SK-N-SH (cell line): ENCODE measurements around the gene AGPAT3. TPM values are rescaled to one million over a fixed set of nuclear protein-coding genes. Genes with fewer than 3 reads are reported as not detected.

Experiments used
- CTCF ChIA-PET: fragments of 300-600, 350-600 bp; formaldehyde crosslinking; extraction: SDS; loops from one replicate; lab custom pipeline; 2021; lab: Yijun Ruan, JAX
- POLR2A ChIA-PET: fragments of 350-600 bp; sonication (Branson Sonifier 250); formaldehyde crosslinking; extraction: SDS; loops from one replicate; lab custom pipeline; 2020; ENCODE audit warnings: antibody characterized with exemption, inconsistent platforms; lab: Yijun Ruan, JAX
- DNase-seq: peaks from one replicate; pipeline ENCODE4 v3.0.0; 2012
- H2AFZ ChIP-seq: fragments of 200-600 bp; sonication (generic); 2 replicates; pipeline ENCODE4 v1.8.1; 2016; ENCODE audit warnings: antibody characterized with exemption, mild to moderate bottlenecking, low read depth
- H3F3A ChIP-seq: fragments of 200-600 bp; sonication (generic); replicated peaks from 2 replicates; pipeline ENCODE3; 2016; ENCODE audit warnings: antibody characterized with exemption, mild to moderate bottlenecking; ENCODE audit not compliant: insufficient read depth
- H3K27ac ChIP-seq, 2 experiments: fragments of 200-500 bp in 1 of 2; fragments of 200-600 bp in 1 of 2; sonication (Bioruptor generic) in 1 of 2; sonication (generic), shearing (Covaris generic) in 1 of 2; 2 replicates each; pipeline versions ENCODE4 v1.5.1 to v1.6.1; 2014 to 2016; ENCODE audit warnings: low read depth in 2 of 2, inconsistent platforms in 1 of 2, low read length in 1 of 2, mild to moderate bottlenecking in 1 of 2, mixed read lengths in 1 of 2
- H3K27me3 ChIP-seq: fragments of 200-600 bp; sonication (generic), shearing (Covaris generic); 2 replicates; pipeline ENCODE4 v1.6.1; 2016; ENCODE audit warnings: mixed run types; ENCODE audit not compliant: insufficient read depth
- H3K36me3 ChIP-seq, 2 experiments: fragments of 200-500 bp in 1 of 2; fragments of 200-600 bp in 1 of 2; sonication (Bioruptor generic) in 1 of 2; sonication (generic) in 1 of 2; replicated peaks in 1 of 2; 2 replicates each; pipeline versions ENCODE3 to v1.5.1; 2014 to 2016; ENCODE audit warnings: low read length in 1 of 2, mild to moderate bottlenecking in 1 of 2; ENCODE audit not compliant: insufficient read depth in 2 of 2, control insufficient read depth in 1 of 2
- H3K4me1 ChIP-seq, 2 experiments: fragments of 200-500 bp in 1 of 2; fragments of 200-600 bp in 1 of 2; sonication (Bioruptor generic) in 1 of 2; sonication (generic), shearing (Covaris generic) in 1 of 2; 2 replicates each; pipeline versions ENCODE4 v1.5.1 to v1.6.1; 2014 to 2016; ENCODE audit warnings: low read depth in 1 of 2, low read length in 1 of 2, mixed run types in 1 of 2; ENCODE audit not compliant: insufficient read depth in 2 of 2, control insufficient read depth in 1 of 2
- H3K4me2 ChIP-seq: fragments of 200-600 bp; sonication (generic), shearing (Covaris generic); 2 replicates; pipeline ENCODE4 v1.6.1; 2017; ENCODE audit warnings: mixed run types
- H3K4me3 ChIP-seq, 2 experiments: fragments of 200-500 bp in 1 of 2; fragments of 200-600 bp in 1 of 2; sonication (Bioruptor generic) in 1 of 2; sonication (generic), shearing (Covaris generic) in 1 of 2; 2 replicates each; pipeline versions ENCODE4 v1.5.1 to v1.8.1; 2014 to 2016; ENCODE audit warnings: low read depth in 2 of 2, inconsistent platforms in 1 of 2, low read length in 1 of 2, mild to moderate bottlenecking in 1 of 2, mixed read lengths in 1 of 2, moderate library complexity in 1 of 2
- H3K79me2 ChIP-seq: fragments of 200-600 bp; sonication (generic); 2 replicates; pipeline ENCODE4 v1.8.1; 2017; ENCODE audit warnings: mild to moderate bottlenecking; ENCODE audit not compliant: insufficient read depth
- H3K9ac ChIP-seq: fragments of 200-600 bp; sonication (generic); 2 replicates; pipeline ENCODE4 v1.6.1; 2017; ENCODE audit warnings: mixed run types
- H3K9me2 ChIP-seq: fragments of 200-600 bp; sonication (generic); 2 replicates; pipeline ENCODE4 v1.6.1; 2017; ENCODE audit warnings: mixed run types
- H3K9me3 ChIP-seq: fragments of 200-600 bp; sonication (generic); 2 replicates; pipeline ENCODE4 v1.6.1; 2017; ENCODE audit warnings: mixed run types, mild to moderate bottlenecking, moderate library complexity
- H4K20me1 ChIP-seq: fragments of 200-600 bp; sonication (generic); 2 replicates; pipeline ENCODE4 v1.6.1; 2017; ENCODE audit warnings: mild to moderate bottlenecking, mixed run types; ENCODE audit not compliant: insufficient read depth
- EZH2phosphoT487 ChIP-seq: fragments of 200-600 bp; sonication (generic); IDR thresholded peaks from 2 replicates; pipeline ENCODE4 v1.6.1; 2017; ENCODE audit warnings: low read depth, mixed run types, mild to moderate bottlenecking, antibody characterized with exemption, moderate library complexity, borderline replicate concordance
- FOXM1 ChIP-seq: IDR thresholded peaks from 2 replicates; pipeline ENCODE4 v1.4.0; 2012; ENCODE audit warnings: low read depth, mild to moderate bottlenecking
- GATA2 ChIP-seq: sonication (generic); formaldehyde crosslinking; IDR thresholded peaks from 2 replicates; pipeline ENCODE4 v1.5.0; 2020; ENCODE audit warnings: mild to moderate bottlenecking, missing genetic modification reagents
- NFIC ChIP-seq: IDR thresholded peaks from 2 replicates; pipeline ENCODE4 v1.4.0; 2012; ENCODE audit warnings: borderline replicate concordance
- PBX3 ChIP-seq: IDR thresholded peaks from 2 replicates; pipeline ENCODE4; 2012
- POLR2AphosphoS5 ChIP-seq: IDR thresholded peaks from 2 replicates; pipeline ENCODE4 v1.6.1; 2012; ENCODE audit warnings: low read depth, low read length
- RXRA ChIP-seq: IDR thresholded peaks from 2 replicates; pipeline ENCODE4 v1.4.0; 2012; ENCODE audit warnings: low read depth, mild to moderate bottlenecking, borderline replicate concordance
- TEAD4 ChIP-seq: IDR thresholded peaks from 2 replicates; pipeline ENCODE4 v1.4.0; 2012; ENCODE audit warnings: mild to moderate bottlenecking, borderline replicate concordance; ENCODE audit not compliant: insufficient read depth
- USF1 ChIP-seq: IDR thresholded peaks from 2 replicates; pipeline ENCODE4 v1.4.0; 2012; ENCODE audit warnings: low read depth, borderline replicate concordance
- ZBTB33 ChIP-seq: IDR thresholded peaks from 2 replicates; pipeline ENCODE4 v1.4.0; 2012; ENCODE audit warnings: low read depth, borderline replicate concordance
- WGBS: methylation state at CpG from one replicate; pipeline ENCODE4 v1.1.6; 2017; ENCODE audit warnings: low lambda C conversion rate; 5-methylcytosine and 5-hydroxymethylcytosine counted together
- polyA plus RNA-seq, 3 experiments: library from polyadenylated mRNA; depleted of rRNA; stranded (reverse); fragments of >200 nt; gene quantifications; 2 replicates each; pipeline ENCODE4 v1.2.3, GENCODE V29; 2012

AGPAT3 gene
- polyA plus RNA-seq, 1 of the 3 experiments (the other 2 are of a cell fraction), result 35.3 TPM

GRCh38 chr21:44013380-44014088 lies 148.5 kb downstream of the AGPAT3 start:
- DNase-seq, result peak; percentile 36
- no peaks in the 10 kb centered on the region for H3K36me3 ChIP-seq
- peaks cover 10% of the 10 kb centered on the region for H3F3A ChIP-seq
- H3K4me1 ChIP-seq, result peaks cover 12 to 20% of the 10 kb centered on the region in 2 experiments; a peak in 3 of 4 replicates
- ChIA-PET POLR2A (interaction anchor here (0.6 kb wide), 1 partner anchor 24 kb away, joined by 3 read pairs; no protein-coding TSS in a partner anchor), CTCF (interaction anchor here (0.9 to 1.1 kb wide), 2 partner anchors 16 to 62 kb away, joined by 3 read pairs; no protein-coding TSS in a partner anchor)
- H3K9ac ChIP-seq, result peak overlapping the region; percentile 87; the same call in 1 of the 2 replicates
- no peaks in the 10 kb centered on the region for H3K9me3 ChIP-seq
- H4K20me1 ChIP-seq, result peaks cover 54% of the 10 kb centered on the region
- peak overlapping the region; percentile 86 for H3K4me2 ChIP-seq
- no peaks in the 10 kb centered on the region for H3K27me3 ChIP-seq
- peak overlapping the region; percentile 69 to 92 for H3K4me3 ChIP-seq
- H2AFZ ChIP-seq, result no peak overlapping the region
- H3K9me2 ChIP-seq, result no peaks in the 10 kb centered on the region
- peak overlapping the region in 1 of 2 experiments; percentile 65; a peak in 1 of 4 replicates for H3K27ac ChIP-seq
- peaks cover 73% of the 10 kb centered on the region for H3K79me2 ChIP-seq
- WGBS, result 34% methylated on average over 8 of the region's 8 CpGs
- TF ChIP-seq RXRA (no peak), GATA2 (CRISPR knock-in tag) (no peak), NFIC (no peak), POLR2AphosphoS5 (no peak), ZBTB33 (no peak)

- Histone ChIP-seq H3K4me3 (no peak overlapping the region), H3K79me2 (peaks cover 100% of the 10 kb centered on the region), H3K4me2 (no peak overlapping the region), H3K4me1 (peaks cover 11 to 16% of the 10 kb centered on the region in 2 experiments; a peak in 3 of 4 replicates), H3K9ac (no peak overlapping the region), H3K36me3 (no peaks in the 10 kb centered on the region), H3K27ac (no peak overlapping the region), H3K9me3 (no peaks in the 10 kb centered on the region), H4K20me1 (peaks cover 93% of the 10 kb centered on the region), H3F3A (peaks cover 8% of the 10 kb centered on the region), H3K27me3 (no peaks in the 10 kb centered on the region), H3K9me2 (no peaks in the 10 kb centered on the region), H2AFZ (no peak overlapping the region)
- no peak for DNase-seq
- POLR2A ChIA-PET, result no interaction called here
- 93% methylated on average over 9 of the region's 9 CpGs for WGBS
- TF ChIP-seq EZH2phosphoT487 (no peak), FOXM1 (no peak), TEAD4 (no peak), PBX3 (no peak), USF1 (no peak)
- CTCF ChIA-PET, result no interaction called here
These were observed 152.6 kb downstream of the AGPAT3 start for GRCh38 chr21:44017601-44018000.
